ENCODE measurements around the gene FXN. TPM values are rescaled to one million over a fixed set of nuclear protein-coding genes. Genes with fewer than 3 reads are reported as not detected.
"Not testable (repeated sequence)": the region's sequence is repeated elsewhere in the genome, so short reads cannot be mapped to it uniquely, and the experiment has no call there.

FXN gene
- total RNA-seq, 1 donor from 2014 or later = 7.1 TPM

GRCh38 chr9:69104830-69105527 is 69.4 kb downstream of the FXN start:
- no peak overlapping the region for H3K27ac Mint-ChIP-seq (ENCODE audit: unreplicated experiment)

GRCh38 chr9:69107771-69108170 is 72.2 kb downstream of the FXN start:
- no peaks in the 10 kb centered on the region for H3K9me3 Mint-ChIP-seq (ENCODE audit: unreplicated experiment)
- no peak overlapping the region for H3K27ac Mint-ChIP-seq (ENCODE audit: unreplicated experiment)
- peaks cover 3% of the 10 kb centered on the region for H3K27me3 Mint-ChIP-seq (ENCODE audit: unreplicated experiment)
- DNase-seq = no peak
- H3K4me3 Mint-ChIP-seq (ENCODE audit: unreplicated experiment) = no peak overlapping the region
- no peak for TF ChIP-seq CTCF (IDR thresholded peaks at IDR 0.05; ENCODE audit: partially characterized antibody, unreplicated experiment)
- H3K4me1 Mint-ChIP-seq (ENCODE audit: low read depth, unreplicated experiment) = no peaks in the 10 kb centered on the region
- H3K36me3 Mint-ChIP-seq (ENCODE audit: unreplicated experiment) = no peaks in the 10 kb centered on the region

More at GRCh38 chr9:69104830-69105527, 69.4 kb downstream of the FXN start:
- H3K4me3 Mint-ChIP-seq (ENCODE audit: unreplicated experiment) = no peak overlapping the region
- peaks cover under 1% of the 10 kb centered on the region for H3K9me3 Mint-ChIP-seq (ENCODE audit: unreplicated experiment)
- TF ChIP-seq CTCF (IDR thresholded peaks at IDR 0.05; ENCODE audit: partially characterized antibody, unreplicated experiment) = no peak
- H3K36me3 Mint-ChIP-seq (ENCODE audit: unreplicated experiment) = no peaks in the 10 kb centered on the region
- DNase-seq = no peak
- H3K4me1 Mint-ChIP-seq (ENCODE audit: low read depth, unreplicated experiment) = no peaks in the 10 kb centered on the region
- peaks cover 3% of the 10 kb centered on the region for H3K27me3 Mint-ChIP-seq (ENCODE audit: unreplicated experiment)

GRCh38 chr9:69108706-69109105 is 73.2 kb downstream of the FXN start:
- not testable (repeated sequence) for H3K36me3 Mint-ChIP-seq (ENCODE audit: unreplicated experiment); H3K27me3 Mint-ChIP-seq (ENCODE audit: unreplicated experiment); H3K4me3 Mint-ChIP-seq (ENCODE audit: unreplicated experiment); DNase-seq; H3K27ac Mint-ChIP-seq (ENCODE audit: unreplicated experiment); H3K9me3 Mint-ChIP-seq (ENCODE audit: unreplicated experiment); H3K4me1 Mint-ChIP-seq (ENCODE audit: low read depth, unreplicated experiment)

- TF ChIP-seq CTCF (IDR thresholded peaks at IDR 0.05; ENCODE audit: partially characterized antibody, unreplicated experiment) = no peak
- H3K27ac Mint-ChIP-seq (ENCODE audit: unreplicated experiment) = no peak overlapping the region
- H3K27me3 Mint-ChIP-seq (ENCODE audit: unreplicated experiment) = peaks cover 3% of the 10 kb centered on the region
- no peaks in the 10 kb centered on the region for H3K9me3 Mint-ChIP-seq (ENCODE audit: unreplicated experiment)
- H3K4me3 Mint-ChIP-seq (ENCODE audit: unreplicated experiment) = no peak overlapping the region
- no peaks in the 10 kb centered on the region for H3K36me3 Mint-ChIP-seq (ENCODE audit: unreplicated experiment)
- DNase-seq = no peak
- H3K4me1 Mint-ChIP-seq (ENCODE audit: low read depth, unreplicated experiment) = no peaks in the 10 kb centered on the region
Observed at GRCh38 chr9:69109152-69109551, 73.6 kb downstream of the FXN start.

GRCh38 chr9:69112646-69113045 is 77.1 kb downstream of the FXN start:
- not testable (repeated sequence) for DNase-seq; H3K27me3 Mint-ChIP-seq (ENCODE audit: unreplicated experiment); H3K4me1 Mint-ChIP-seq (ENCODE audit: low read depth, unreplicated experiment); H3K27ac Mint-ChIP-seq (ENCODE audit: unreplicated experiment); H3K9me3 Mint-ChIP-seq (ENCODE audit: unreplicated experiment); H3K4me3 Mint-ChIP-seq (ENCODE audit: unreplicated experiment); H3K36me3 Mint-ChIP-seq (ENCODE audit: unreplicated experiment)
- TF ChIP-seq CTCF (IDR thresholded peaks at IDR 0.05; ENCODE audit: partially characterized antibody, unreplicated experiment) = peak; percentile 28

Data from glutamatergic neuron (in vitro differentiated cells).